Activated CD8-positive, alpha-beta T cell treated with anti-CD3 and anti-CD28 coated beads for 36 hours (primary cell): Measurements from ENCODE around the gene EFCAB10. TPM values are rescaled to one million over a fixed set of nuclear protein-coding genes. Genes with fewer than 3 reads are reported as not detected.

Experiments
- ATAC-seq: fragments of 200-7000 bp; cut with Tn5 transposase; one replicate; pipeline ENCODE4 v1.10.0; 2021; ENCODE audit warnings: mild to moderate bottlenecking, moderate library complexity
- CTCF ChIA-PET: fragments of 350-600 bp; sonication (Branson Sonifier 250); formaldehyde crosslinking; loops from one replicate; lab custom pipeline; 2021; ENCODE audit warnings: antibody characterized with exemption; lab: Charles Lee
- POLR2A ChIA-PET: fragments of 350-600 bp; sonication (Branson Sonifier 250); formaldehyde crosslinking; loops from one replicate; lab custom pipeline; 2021; ENCODE audit warnings: antibody characterized with exemption; lab: Charles Lee
- DNase-seq: peaks from one replicate; pipeline ENCODE4 v3.0.0-alpha.2; 2020
- H3K27ac Mint-ChIP-seq: one replicate; pipeline ENCODE4 v1.8.0; 2021; ENCODE audit warnings: mild to moderate bottlenecking, mixed read lengths
- H3K27me3 Mint-ChIP-seq: one replicate; pipeline ENCODE4 v1.8.0; 2021; ENCODE audit warnings: mixed read lengths
- H3K36me3 Mint-ChIP-seq: one replicate; pipeline ENCODE4 v1.8.0; 2021; ENCODE audit warnings: low read depth, mixed read lengths
- H3K4me1 Mint-ChIP-seq: one replicate; pipeline ENCODE4 v1.8.0; 2021; ENCODE audit warnings: low read depth, mixed read lengths
- H3K4me3 Mint-ChIP-seq: one replicate; pipeline ENCODE4 v1.8.0; 2021; ENCODE audit warnings: mild to moderate bottlenecking, moderate library complexity, mixed read lengths
- H3K9me3 Mint-ChIP-seq: one replicate; pipeline ENCODE4 v1.8.0; 2021; ENCODE audit warnings: mixed read lengths
- intact Hi-C: fragments of 100-400 bp; cut with micrococcal nuclease; formaldehyde crosslinking; loops from one replicate; pipeline ENCODE4 v1.10.0; 2022
- total RNA-seq, 2 experiments: library from RNA; stranded (reverse); gene quantifications; one replicate each; pipeline ENCODE4 v1.2.3, GENCODE V29; 2021
- TF ChIP-seq, protein P1 (sequence below): fragments of 200-600 bp; IDR thresholded peaks from one replicate; pipeline ENCODE4 v1.8.0; 2022; ENCODE audit warnings: antibody characterized with exemption, mild to moderate bottlenecking

EFCAB10 gene
- total RNA-seq, 2 experiments from 2014 or later, result not detected

DNA sequence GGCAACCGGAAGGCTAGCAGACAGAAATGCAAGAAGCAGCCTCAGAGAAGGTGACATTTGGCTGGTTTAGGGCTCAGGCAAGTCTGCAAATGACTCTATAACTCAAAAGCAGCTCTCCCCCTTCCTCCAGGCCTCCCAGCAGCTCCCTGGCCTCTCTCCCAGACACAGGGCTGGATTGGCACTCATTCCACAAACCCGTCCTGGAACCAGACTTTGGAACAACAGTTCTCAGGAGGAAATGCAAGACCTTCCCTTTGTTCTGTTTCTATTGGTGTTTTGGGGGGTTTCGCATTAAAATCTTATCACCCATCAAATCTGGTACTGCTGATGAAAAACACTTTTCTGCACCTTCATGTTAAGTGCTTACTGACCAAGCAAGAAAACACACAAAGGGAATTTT is 40.3 kb upstream of the EFCAB10 start:
- H3K27ac Mint-ChIP-seq, result no peak overlapping the region
- no peaks in the 10 kb centered on the region for H3K27me3 Mint-ChIP-seq
- no peaks in the 10 kb centered on the region for H3K4me1 Mint-ChIP-seq
- intact Hi-C loops, result no loop called here
- peaks cover 16% of the 10 kb centered on the region for H3K36me3 Mint-ChIP-seq
- ChIA-PET POLR2A (no interaction called here), CTCF (no interaction called here)
- peaks cover 5% of the 10 kb centered on the region for H3K9me3 Mint-ChIP-seq
- H3K4me3 Mint-ChIP-seq, result no peak overlapping the region
- TF ChIP-seq, protein P1, sequence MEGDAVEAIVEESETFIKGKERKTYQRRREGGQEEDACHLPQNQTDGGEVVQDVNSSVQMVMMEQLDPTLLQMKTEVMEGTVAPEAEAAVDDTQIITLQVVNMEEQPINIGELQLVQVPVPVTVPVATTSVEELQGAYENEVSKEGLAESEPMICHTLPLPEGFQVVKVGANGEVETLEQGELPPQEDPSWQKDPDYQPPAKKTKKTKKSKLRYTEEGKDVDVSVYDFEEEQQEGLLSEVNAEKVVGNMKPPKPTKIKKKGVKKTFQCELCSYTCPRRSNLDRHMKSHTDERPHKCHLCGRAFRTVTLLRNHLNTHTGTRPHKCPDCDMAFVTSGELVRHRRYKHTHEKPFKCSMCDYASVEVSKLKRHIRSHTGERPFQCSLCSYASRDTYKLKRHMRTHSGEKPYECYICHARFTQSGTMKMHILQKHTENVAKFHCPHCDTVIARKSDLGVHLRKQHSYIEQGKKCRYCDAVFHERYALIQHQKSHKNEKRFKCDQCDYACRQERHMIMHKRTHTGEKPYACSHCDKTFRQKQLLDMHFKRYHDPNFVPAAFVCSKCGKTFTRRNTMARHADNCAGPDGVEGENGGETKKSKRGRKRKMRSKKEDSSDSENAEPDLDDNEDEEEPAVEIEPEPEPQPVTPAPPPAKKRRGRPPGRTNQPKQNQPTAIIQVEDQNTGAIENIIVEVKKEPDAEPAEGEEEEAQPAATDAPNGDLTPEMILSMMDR, result no peak
- no peak for DNase-seq
- no peak for ATAC-seq

GRCh38 chr7:105621176-105621575 is 39.9 kb upstream of the EFCAB10 start:
- POLR2A ChIA-PET, result no interaction called here
- DNase-seq (no peak), ATAC-seq (no peak)
- H3K36me3 Mint-ChIP-seq, result peaks cover 13% of the 10 kb centered on the region
- H3K9me3 Mint-ChIP-seq, result peaks cover 3% of the 10 kb centered on the region
- H3K27ac Mint-ChIP-seq, result no peak overlapping the region
- no peaks in the 10 kb centered on the region for H3K4me1 Mint-ChIP-seq
- H3K4me3 Mint-ChIP-seq, result no peak overlapping the region
- CTCF ChIA-PET, result no interaction called here
- intact Hi-C loops, result no loop called here
- TF ChIP-seq, protein P1, result no peak
- H3K27me3 Mint-ChIP-seq, result no peaks in the 10 kb centered on the region

GRCh38 chr7:105619590-105619989 is 38.3 kb upstream of the EFCAB10 start:
- Mint-ChIP-seq H3K4me1 (no peaks in the 10 kb centered on the region), H3K4me3 (no peak overlapping the region), H3K27me3 (no peaks in the 10 kb centered on the region), H3K36me3 (peaks cover 8% of the 10 kb centered on the region), H3K27ac (no peak overlapping the region), H3K9me3 (no peaks in the 10 kb centered on the region)
- intact Hi-C loops, result no loop called here
- ATAC-seq, result no peak
- TF ChIP-seq, protein P1, result no peak
- POLR2A ChIA-PET, result interaction anchor here (1.3 kb wide), 1 partner anchor 37 kb away, joined by 3 read pairs; no protein-coding TSS in a partner anchor
- DNase-seq, result no peak
- CTCF ChIA-PET, result interaction anchor here (1.1 kb wide), 1 partner anchor 37 kb away, joined by 4 read pairs; no protein-coding TSS in a partner anchor

GRCh38 chr7:105618016-105618296 is 36.7 kb upstream of the EFCAB10 start:
- H3K27me3 Mint-ChIP-seq, result no peaks in the 10 kb centered on the region
- no peaks in the 10 kb centered on the region for H3K4me1 Mint-ChIP-seq
- POLR2A ChIA-PET, result no interaction called here
- intact Hi-C loops, result no loop called here
- TF ChIP-seq, protein P1, result no peak
- CTCF ChIA-PET, result no interaction called here
- H3K4me3 Mint-ChIP-seq, result no peak overlapping the region
- no peak overlapping the region for H3K27ac Mint-ChIP-seq
- ATAC-seq (no peak), DNase-seq (no peak)
- peaks cover 7% of the 10 kb centered on the region for H3K36me3 Mint-ChIP-seq
- H3K9me3 Mint-ChIP-seq, result no peaks in the 10 kb centered on the region

DNA sequence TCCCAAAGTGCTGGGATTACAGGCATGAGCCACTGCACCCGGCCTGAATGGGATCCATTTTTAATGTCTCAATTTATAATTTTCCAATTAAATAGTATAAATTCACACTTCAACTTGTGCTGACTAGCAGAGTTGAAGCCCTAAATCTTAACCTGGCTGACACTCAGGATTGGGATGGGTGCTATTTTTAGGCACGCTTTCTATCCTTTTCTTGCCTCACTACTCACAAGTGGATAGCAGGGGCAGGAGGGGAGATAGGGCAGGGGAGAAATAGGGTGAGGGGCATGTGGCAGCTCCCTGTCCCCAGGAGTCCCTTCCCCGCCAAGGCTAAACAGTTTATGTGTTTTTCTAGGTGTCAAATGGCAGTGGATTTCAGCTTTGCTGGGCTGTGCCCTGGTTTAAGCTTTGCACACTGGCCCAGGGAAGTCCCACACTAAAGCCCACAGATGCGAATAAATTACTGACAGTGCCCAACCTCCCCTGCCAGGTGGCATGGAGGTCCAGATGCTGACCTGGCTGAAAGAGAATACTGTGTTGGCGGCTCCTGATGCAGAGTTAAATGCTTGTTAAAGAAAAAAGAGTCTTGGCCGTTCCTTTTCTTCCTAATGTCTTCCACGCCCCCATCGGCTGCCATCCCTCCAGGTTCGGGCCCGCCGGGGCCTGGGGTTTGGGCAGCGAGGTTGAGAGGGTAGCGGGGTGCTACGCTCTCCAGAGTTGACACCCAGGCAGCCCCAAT is 36.2 kb upstream of the EFCAB10 start:
- peaks cover 7% of the 10 kb centered on the region for H3K36me3 Mint-ChIP-seq
- DNase-seq (no peak), ATAC-seq (no peak)
- CTCF ChIA-PET, result no interaction called here
- H3K27ac Mint-ChIP-seq, result no peak overlapping the region
- intact Hi-C loops, result no loop called here
- no peak overlapping the region for H3K4me3 Mint-ChIP-seq
- H3K9me3 Mint-ChIP-seq, result no peaks in the 10 kb centered on the region
- POLR2A ChIA-PET, result no interaction called here
- no peaks in the 10 kb centered on the region for H3K27me3 Mint-ChIP-seq
- TF ChIP-seq, protein P1, result no peak
- no peaks in the 10 kb centered on the region for H3K4me1 Mint-ChIP-seq
